ENCODE results near the gene CPXM1. TPM values are rescaled to one million over a fixed set of nuclear protein-coding genes. Genes with fewer than 3 reads are reported as not detected.

The CPXM1 gene
- total RNA-seq, 1 donor from 2014 or later: 0.69 TPM

- Histone ChIP-seq H3K4me3 (no peak overlapping the region), H3K36me3 (no peaks in the 10 kb centered on the region), H3K9me3 (replicated peaks) (no peaks in the 10 kb centered on the region), H3K27ac (replicated peaks) (no peak overlapping the region), H3K4me1 (peaks cover 20% of the 10 kb centered on the region), H3K27me3 (ENCODE audit: low read depth) (peaks cover 100% of the 10 kb centered on the region)
- no peak for TF ChIP-seq CTCF (IDR thresholded peaks at IDR 0.05; ENCODE audit: borderline replicate concordance)
- no peak for DNase-seq
- intact Hi-C loops (cut with micrococcal nuclease): no loop called here
These were observed 3.1 kb downstream of the CPXM1 start for GRCh38 chr20:2797136-2797983.

GRCh38 chr20:2796011-2796660 lies 4.3 kb downstream of the CPXM1 start:
- Histone ChIP-seq H3K9me3 (replicated peaks) (no peaks in the 10 kb centered on the region), H3K27me3 (ENCODE audit: low read depth) (peaks cover 100% of the 10 kb centered on the region), H3K36me3 (no peaks in the 10 kb centered on the region), H3K4me1 (peaks cover 19% of the 10 kb centered on the region), H3K27ac (replicated peaks) (no peak overlapping the region), H3K4me3 (no peak overlapping the region)
- no peak for TF ChIP-seq CTCF (IDR thresholded peaks at IDR 0.05; ENCODE audit: borderline replicate concordance)
- DNase-seq: no peak
- intact Hi-C loops (cut with micrococcal nuclease): no loop called here

- Histone ChIP-seq H3K4me3 (no peak overlapping the region), H3K4me1 (peaks cover 12% of the 10 kb centered on the region), H3K36me3 (no peaks in the 10 kb centered on the region), H3K9me3 (replicated peaks) (no peaks in the 10 kb centered on the region), H3K27me3 (ENCODE audit: low read depth) (peaks cover 99% of the 10 kb centered on the region), H3K27ac (replicated peaks) (no peak overlapping the region)
- intact Hi-C loops (cut with micrococcal nuclease): no loop called here
- no peak for TF ChIP-seq CTCF (IDR thresholded peaks at IDR 0.05; ENCODE audit: borderline replicate concordance)
- no peak for DNase-seq
These were observed 5.0 kb downstream of the CPXM1 start for GRCh38 chr20:2795451-2795850.

- Histone ChIP-seq H3K4me3 (no peak overlapping the region), H3K4me1 (peaks cover 7% of the 10 kb centered on the region), H3K36me3 (no peaks in the 10 kb centered on the region), H3K27me3 (ENCODE audit: low read depth) (peaks cover 99% of the 10 kb centered on the region), H3K27ac (replicated peaks) (no peak overlapping the region), H3K9me3 (replicated peaks) (no peaks in the 10 kb centered on the region)
- no peak for DNase-seq
- TF ChIP-seq CTCF (IDR thresholded peaks at IDR 0.05; ENCODE audit: borderline replicate concordance): no peak
- intact Hi-C loops (cut with micrococcal nuclease): no loop called here
These were observed 5.5 kb downstream of the CPXM1 start for GRCh38 chr20:2794866-2795447.

GRCh38 chr20:2794202-2794748 lies 6.2 kb downstream of the CPXM1 start:
- Histone ChIP-seq H3K27ac (replicated peaks) (no peak overlapping the region), H3K9me3 (replicated peaks) (no peaks in the 10 kb centered on the region), H3K4me3 (no peak overlapping the region), H3K4me1 (peaks cover under 1% of the 10 kb centered on the region), H3K27me3 (ENCODE audit: low read depth) (peaks cover 99% of the 10 kb centered on the region), H3K36me3 (no peaks in the 10 kb centered on the region)
- intact Hi-C loops (cut with micrococcal nuclease): no loop called here
- TF ChIP-seq CTCF (IDR thresholded peaks at IDR 0.05; ENCODE audit: borderline replicate concordance): no peak
- DNase-seq: no peak

Measured in left ventricle myocardium inferior (tissue), 1 donor.